Mesodermal cell (in vitro differentiated cells): ENCODE results near the gene FAIM2.

Experiments used
- H3K27ac ChIP-seq: 2 replicates; pipeline ENCODE4 v1.7.0; 2013; ENCODE audit warnings: mild to moderate bottlenecking, low read depth, low read length, moderate library complexity; ENCODE audit not compliant: severe bottlenecking
- H3K36me3 ChIP-seq: 2 replicates; pipeline ENCODE4 v1.7.1; 2013; ENCODE audit warnings: mild to moderate bottlenecking, low read length, moderate library complexity; ENCODE audit not compliant: control insufficient read depth, insufficient read depth
- H3K4me1 ChIP-seq: one replicate; pipeline ENCODE4 v1.7.1; 2013; ENCODE audit warnings: mild to moderate bottlenecking, low read length; ENCODE audit not compliant: insufficient read depth, control insufficient read depth, poor library complexity, severe bottlenecking
- H3K4me3 ChIP-seq: 2 replicates; pipeline ENCODE4 v1.7.0; 2013; ENCODE audit warnings: low read length, control low read depth, mild to moderate bottlenecking; ENCODE audit not compliant: insufficient read depth, poor library complexity, severe bottlenecking; ENCODE audit errors: extremely low read depth
- H3K9me3 ChIP-seq: 2 replicates; pipeline ENCODE4 v1.7.1; 2013; ENCODE audit warnings: mild to moderate bottlenecking, low read length, moderate library complexity; ENCODE audit not compliant: control insufficient read depth
- WGBS, 2 experiments: methylation state at CpG; one replicate each; pipeline ENCODE4 v1.1.5; 2013; ENCODE audit warnings: missing lambda C conversion rate in 2 of 2; ENCODE audit not compliant: insufficient coverage in 2 of 2; 5-methylcytosine and 5-hydroxymethylcytosine counted together

Gene FAIM2

DNA sequence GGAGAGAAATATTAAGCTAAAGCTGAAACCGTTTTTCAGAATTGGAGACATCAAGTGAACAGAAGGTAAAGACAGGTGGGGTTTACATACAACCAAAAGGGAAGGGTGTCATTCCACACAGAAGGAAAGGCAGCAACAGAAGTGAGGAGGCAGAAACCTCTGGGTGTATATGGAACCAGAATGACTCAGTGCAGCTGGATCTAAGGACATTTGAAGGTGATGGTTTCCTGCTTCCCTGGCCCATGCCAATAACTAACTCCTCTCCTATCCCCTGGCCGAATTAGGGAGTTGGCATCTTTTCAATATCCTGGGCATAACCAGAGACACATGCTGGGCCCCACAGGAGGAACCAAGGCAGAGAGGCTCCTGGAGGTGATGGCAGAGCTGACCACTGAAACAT lies 83.9 kb downstream of the FAIM2 start:
- no peaks in the 10 kb centered on the region for H3K9me3 ChIP-seq
- peaks cover 17% of the 10 kb centered on the region for H3K4me1 ChIP-seq
- WGBS, 2 experiments: 87 to 92% methylated on average over 1 to 2 of the region's 2 CpGs
- peaks cover 67% of the 10 kb centered on the region for H3K36me3 ChIP-seq
- H3K4me3 ChIP-seq: no peak overlapping the region
- H3K27ac ChIP-seq: no peak overlapping the region

DNA sequence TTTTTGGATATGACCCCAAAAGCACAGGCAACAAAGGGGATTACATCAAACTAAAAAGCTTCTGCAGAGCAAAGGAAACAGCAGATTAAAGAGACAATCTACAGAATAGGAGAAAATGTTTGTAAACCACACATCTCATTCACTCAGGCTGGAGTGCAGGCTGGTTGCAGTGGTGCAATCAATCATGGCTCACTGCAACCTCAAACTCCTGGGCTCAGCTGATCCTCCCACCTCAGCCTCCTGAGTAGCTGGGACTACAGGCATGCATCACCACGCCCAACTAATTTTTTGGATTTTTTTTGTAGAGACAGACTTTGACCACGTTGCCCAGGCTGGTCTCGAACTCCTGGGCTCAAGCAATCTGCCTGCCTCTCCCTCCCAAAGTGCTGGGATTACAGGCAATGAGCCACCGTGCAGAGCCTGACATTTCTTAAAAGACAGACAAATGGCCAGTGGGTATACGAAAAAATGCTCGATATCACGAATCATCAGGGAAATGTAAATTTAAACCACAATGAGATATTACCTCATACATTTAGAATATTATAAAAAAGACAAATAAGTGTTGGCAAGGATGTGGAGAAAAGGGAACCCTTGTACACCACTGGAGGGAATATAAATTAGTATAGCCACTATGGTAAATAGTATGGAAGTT lies 85.3 kb downstream of the FAIM2 start:
- Histone ChIP-seq H3K4me1 (peaks cover 16% of the 10 kb centered on the region), H3K4me3 (no peak overlapping the region), H3K36me3 (peaks cover 67% of the 10 kb centered on the region), H3K27ac (no peak overlapping the region), H3K9me3 (no peaks in the 10 kb centered on the region)
- 93 to 95% methylated on average over 4 of the region's 7 CpGs for WGBS, 2 experiments
